ENCODE measurements around the gene TSPAN31. TPM values are rescaled to one million over a fixed set of nuclear protein-coding genes. Genes with fewer than 3 reads are reported as not detected.

TSPAN31 gene
- total RNA-seq, 1 donor from 2014 or later = 21.5 TPM

GRCh38 chr12:57716305-57716704 lies 28.5 kb upstream of the TSPAN31 start:
- Mint-ChIP-seq H3K4me3 (ENCODE audit: unreplicated experiment) (no peak overlapping the region), H3K27me3 (ENCODE audit: low read depth) (no peaks in the 10 kb centered on the region), H3K4me1 (ENCODE audit: low read depth) (no peaks in the 10 kb centered on the region), H3K27ac (ENCODE audit: unreplicated experiment) (no peak overlapping the region), H3K9me3 (ENCODE audit: low read depth) (peaks cover 4% of the 10 kb centered on the region), H3K36me3 (ENCODE audit: low read depth) (peaks cover 36% of the 10 kb centered on the region)
- no peak for DNase-seq (ENCODE audit: low spot score)
- TF ChIP-seq, protein P1, sequence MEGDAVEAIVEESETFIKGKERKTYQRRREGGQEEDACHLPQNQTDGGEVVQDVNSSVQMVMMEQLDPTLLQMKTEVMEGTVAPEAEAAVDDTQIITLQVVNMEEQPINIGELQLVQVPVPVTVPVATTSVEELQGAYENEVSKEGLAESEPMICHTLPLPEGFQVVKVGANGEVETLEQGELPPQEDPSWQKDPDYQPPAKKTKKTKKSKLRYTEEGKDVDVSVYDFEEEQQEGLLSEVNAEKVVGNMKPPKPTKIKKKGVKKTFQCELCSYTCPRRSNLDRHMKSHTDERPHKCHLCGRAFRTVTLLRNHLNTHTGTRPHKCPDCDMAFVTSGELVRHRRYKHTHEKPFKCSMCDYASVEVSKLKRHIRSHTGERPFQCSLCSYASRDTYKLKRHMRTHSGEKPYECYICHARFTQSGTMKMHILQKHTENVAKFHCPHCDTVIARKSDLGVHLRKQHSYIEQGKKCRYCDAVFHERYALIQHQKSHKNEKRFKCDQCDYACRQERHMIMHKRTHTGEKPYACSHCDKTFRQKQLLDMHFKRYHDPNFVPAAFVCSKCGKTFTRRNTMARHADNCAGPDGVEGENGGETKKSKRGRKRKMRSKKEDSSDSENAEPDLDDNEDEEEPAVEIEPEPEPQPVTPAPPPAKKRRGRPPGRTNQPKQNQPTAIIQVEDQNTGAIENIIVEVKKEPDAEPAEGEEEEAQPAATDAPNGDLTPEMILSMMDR (IDR thresholded peaks at IDR 0.05) = no peak

DNA sequence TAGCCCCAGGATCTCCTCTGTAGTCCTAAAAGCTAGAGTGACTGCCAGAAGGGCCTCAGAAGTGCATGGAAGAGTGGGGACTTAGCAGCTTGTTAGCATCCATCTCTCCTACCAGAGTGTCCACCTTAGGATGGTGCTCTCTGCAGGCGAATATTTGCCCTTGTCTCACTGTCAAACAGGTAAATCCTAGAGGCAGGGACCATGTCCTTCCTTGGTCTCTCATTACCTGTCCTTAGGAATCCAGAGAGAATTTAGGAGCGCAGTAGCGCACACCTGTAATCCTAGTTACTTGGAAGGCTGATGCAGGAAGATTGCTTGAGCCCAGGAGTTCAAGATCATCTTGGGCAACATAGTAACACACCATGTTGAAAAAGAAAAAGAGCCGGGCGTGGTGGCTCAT lies 27.7 kb upstream of the TSPAN31 start:
- TF ChIP-seq, protein P1 (IDR thresholded peaks at IDR 0.05) = no peak
- H3K9me3 Mint-ChIP-seq (ENCODE audit: low read depth) = peaks cover under 1% of the 10 kb centered on the region
- no peak overlapping the region for H3K4me3 Mint-ChIP-seq (ENCODE audit: unreplicated experiment)
- H3K27me3 Mint-ChIP-seq (ENCODE audit: low read depth) = no peaks in the 10 kb centered on the region
- peaks cover 35% of the 10 kb centered on the region for H3K36me3 Mint-ChIP-seq (ENCODE audit: low read depth)
- no peak overlapping the region for H3K27ac Mint-ChIP-seq (ENCODE audit: unreplicated experiment)
- no peaks in the 10 kb centered on the region for H3K4me1 Mint-ChIP-seq (ENCODE audit: low read depth)
- DNase-seq (ENCODE audit: low spot score) = no peak

- Mint-ChIP-seq H3K4me1 (ENCODE audit: low read depth) (peaks cover under 1% of the 10 kb centered on the region), H3K9me3 (ENCODE audit: low read depth) (no peaks in the 10 kb centered on the region), H3K27ac (ENCODE audit: unreplicated experiment) (no peak overlapping the region), H3K4me3 (ENCODE audit: unreplicated experiment) (no peak overlapping the region), H3K27me3 (ENCODE audit: low read depth) (no peaks in the 10 kb centered on the region), H3K36me3 (ENCODE audit: low read depth) (peaks cover 32% of the 10 kb centered on the region)
- TF ChIP-seq, protein P1 (IDR thresholded peaks at IDR 0.05) = no peak
- DNase-seq (ENCODE audit: low spot score) = no peak
Observed at GRCh38 chr12:57717846-57718640, 26.8 kb upstream of the TSPAN31 start.

DNA sequence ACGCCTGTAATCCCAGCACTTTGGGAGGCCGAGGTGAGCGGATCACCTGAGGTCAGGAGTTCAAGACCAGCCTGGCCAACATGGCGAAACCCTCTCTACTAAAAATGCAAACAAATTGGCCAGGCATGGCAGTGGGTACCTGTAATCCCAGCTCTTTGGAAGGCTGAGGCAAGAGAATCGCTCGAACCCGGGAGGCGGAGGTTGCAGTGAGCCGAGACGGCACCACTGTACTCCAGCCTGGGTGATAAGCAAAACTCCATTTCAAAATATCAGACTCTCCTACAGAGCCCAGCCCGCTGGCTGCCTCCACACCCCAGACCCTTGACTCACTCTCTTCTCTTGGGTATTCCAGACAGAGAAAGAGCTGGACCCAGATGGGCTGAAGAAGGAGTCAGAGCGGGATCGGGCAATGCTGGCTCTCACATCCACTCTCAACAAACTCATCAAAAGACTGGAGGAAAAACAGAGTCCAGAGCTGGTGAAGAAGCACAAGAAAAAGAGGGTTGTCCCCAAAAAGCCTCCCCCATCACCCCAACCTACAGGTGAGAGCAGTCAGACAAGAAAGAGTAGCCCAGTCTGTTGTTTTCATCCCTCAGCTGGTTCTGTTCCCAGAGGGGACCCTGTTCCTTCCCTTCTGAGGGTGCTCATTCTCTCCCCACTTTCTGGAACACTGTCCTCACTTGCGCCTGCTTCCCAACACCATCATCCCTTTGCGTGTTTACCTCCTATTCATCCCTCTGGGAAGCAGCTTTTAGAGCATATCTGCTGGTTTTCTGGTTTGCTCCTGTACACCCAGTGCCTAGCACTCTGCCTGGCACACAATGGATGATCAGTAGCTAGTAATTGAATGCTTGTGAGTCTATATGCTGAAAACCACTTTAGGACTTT lies 26.0 kb upstream of the TSPAN31 start:
- no peak for DNase-seq (ENCODE audit: low spot score)
- H3K4me1 Mint-ChIP-seq (ENCODE audit: low read depth) = peaks cover 3% of the 10 kb centered on the region
- no peaks in the 10 kb centered on the region for H3K9me3 Mint-ChIP-seq (ENCODE audit: low read depth)
- no peaks in the 10 kb centered on the region for H3K27me3 Mint-ChIP-seq (ENCODE audit: low read depth)
- H3K4me3 Mint-ChIP-seq (ENCODE audit: unreplicated experiment) = no peak overlapping the region
- H3K36me3 Mint-ChIP-seq (ENCODE audit: low read depth) = peaks cover 32% of the 10 kb centered on the region
- no peak overlapping the region for H3K27ac Mint-ChIP-seq (ENCODE audit: unreplicated experiment)
- TF ChIP-seq, protein P1 (IDR thresholded peaks at IDR 0.05) = no peak

Measured in chondrocyte (in vitro differentiated cells).